GM12878 (cell line): Measurements from ENCODE around the gene NINJ1.

ENCODE experiments used
- TF ChIP-seq, protein P1 (sequence below), 3 experiments: IDR thresholded peaks in 2 of 3; conservative IDR thresholded peaks in 1 of 3; 2 replicates each; pipeline ENCODE4 v1.5.1; 2011; ENCODE audit warnings: low read depth in 3 of 3, low read length in 3 of 3, mild to moderate bottlenecking in 3 of 3, control low read depth in 2 of 3, moderate library complexity in 2 of 3, inconsistent platforms in 1 of 3, mixed read lengths in 1 of 3; ENCODE audit not compliant: control insufficient read depth in 2 of 3, insufficient read depth in 1 of 3; ENCODE audit errors: extremely low read depth in 1 of 3
- TF ChIP-seq, protein P2 (sequence below): IDR thresholded peaks from 2 replicates; pipeline ENCODE4 v1.6.1; 2011; ENCODE audit warnings: low read depth, low read length, improper control_type of control experiment, borderline replicate concordance

DNA sequence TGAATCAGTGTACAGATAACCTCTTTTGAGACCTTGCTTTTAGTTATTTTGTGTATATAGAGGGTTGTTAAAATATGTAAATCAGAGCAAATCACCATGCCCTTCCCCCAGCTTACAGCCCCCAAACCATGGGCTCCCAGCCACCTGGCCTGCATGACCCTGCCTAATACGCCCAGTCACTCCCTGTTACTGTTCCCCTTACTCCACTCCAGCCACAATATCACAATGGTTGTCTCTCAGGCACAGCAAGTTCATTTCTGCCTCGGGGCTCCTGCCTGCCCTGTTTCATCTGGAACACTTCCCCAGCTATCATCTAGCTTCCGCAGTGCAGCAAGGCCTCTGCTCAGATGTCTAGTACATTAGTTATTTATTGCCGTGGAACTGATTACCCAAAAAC is 43.0 kb downstream of the NINJ1 start:
- TF ChIP-seq, protein P1, sequence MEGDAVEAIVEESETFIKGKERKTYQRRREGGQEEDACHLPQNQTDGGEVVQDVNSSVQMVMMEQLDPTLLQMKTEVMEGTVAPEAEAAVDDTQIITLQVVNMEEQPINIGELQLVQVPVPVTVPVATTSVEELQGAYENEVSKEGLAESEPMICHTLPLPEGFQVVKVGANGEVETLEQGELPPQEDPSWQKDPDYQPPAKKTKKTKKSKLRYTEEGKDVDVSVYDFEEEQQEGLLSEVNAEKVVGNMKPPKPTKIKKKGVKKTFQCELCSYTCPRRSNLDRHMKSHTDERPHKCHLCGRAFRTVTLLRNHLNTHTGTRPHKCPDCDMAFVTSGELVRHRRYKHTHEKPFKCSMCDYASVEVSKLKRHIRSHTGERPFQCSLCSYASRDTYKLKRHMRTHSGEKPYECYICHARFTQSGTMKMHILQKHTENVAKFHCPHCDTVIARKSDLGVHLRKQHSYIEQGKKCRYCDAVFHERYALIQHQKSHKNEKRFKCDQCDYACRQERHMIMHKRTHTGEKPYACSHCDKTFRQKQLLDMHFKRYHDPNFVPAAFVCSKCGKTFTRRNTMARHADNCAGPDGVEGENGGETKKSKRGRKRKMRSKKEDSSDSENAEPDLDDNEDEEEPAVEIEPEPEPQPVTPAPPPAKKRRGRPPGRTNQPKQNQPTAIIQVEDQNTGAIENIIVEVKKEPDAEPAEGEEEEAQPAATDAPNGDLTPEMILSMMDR (IDR thresholded peaks at IDR 0.05 in 2 of 3, conservative IDR thresholded peaks at IDR 0.05 in 1 of 3; ENCODE audit: control insufficient read depth in 2 of 3, extremely low read depth in 1 of 3, insufficient read depth in 1 of 3, low read depth in 3 of 3, low read length in 3 of 3), result no peak
- TF ChIP-seq, protein P2, sequence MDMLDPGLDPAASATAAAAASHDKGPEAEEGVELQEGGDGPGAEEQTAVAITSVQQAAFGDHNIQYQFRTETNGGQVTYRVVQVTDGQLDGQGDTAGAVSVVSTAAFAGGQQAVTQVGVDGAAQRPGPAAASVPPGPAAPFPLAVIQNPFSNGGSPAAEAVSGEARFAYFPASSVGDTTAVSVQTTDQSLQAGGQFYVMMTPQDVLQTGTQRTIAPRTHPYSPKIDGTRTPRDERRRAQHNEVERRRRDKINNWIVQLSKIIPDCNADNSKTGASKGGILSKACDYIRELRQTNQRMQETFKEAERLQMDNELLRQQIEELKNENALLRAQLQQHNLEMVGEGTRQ, result no peak
